OCI-LY3 (cell line): ENCODE measurements around the gene SPPL2A.

Experiments used
- H2AFZ ChIP-seq: fragments of 200-600, 300-600 bp; shearing (Covaris generic); 2 replicates; pipeline ENCODE4 v1.6.0; 2014; ENCODE audit warnings: antibody characterized with exemption, low read depth, low read length
- H3K27ac ChIP-seq: fragments of 200-600, 300-600 bp; sonication (generic); 2 replicates; pipeline ENCODE4 v1.5.1; 2014; ENCODE audit warnings: mild to moderate bottlenecking, low read length, moderate library complexity, mixed read lengths
- H3K27me3 ChIP-seq: fragments of 200-600, 300-600 bp; sonication (generic); 2 replicates; pipeline ENCODE4 v1.6.1; 2014; ENCODE audit warnings: low read depth, low read length, mixed read lengths
- H3K36me3 ChIP-seq: fragments of 200-600, 300-600 bp; sonication (generic); replicated peaks from 2 replicates; pipeline ENCODE3; 2014; ENCODE audit warnings: low read depth, low read length, mixed read lengths
- H3K4me1 ChIP-seq: fragments of 300-600, 200-600 bp; sonication (generic); 2 replicates; pipeline ENCODE4 v1.6.1; 2014; ENCODE audit warnings: low read length, mixed read lengths
- H3K4me2 ChIP-seq: fragments of 200-600, 300-600 bp; sonication (generic); 2 replicates; pipeline ENCODE4 v1.6.1; 2014; ENCODE audit warnings: low read length, mixed read lengths
- H3K4me3 ChIP-seq: fragments of 300-600, 200-600 bp; sonication (generic); 2 replicates; pipeline ENCODE4 v1.5.1; 2014; ENCODE audit warnings: antibody characterized with exemption, mild to moderate bottlenecking, low read length, moderate library complexity
- H3K79me2 ChIP-seq: fragments of 300-600, 200-600 bp; shearing (Covaris generic); 2 replicates; pipeline ENCODE4 v1.6.1; 2014; ENCODE audit warnings: mild to moderate bottlenecking, low read length, mixed read lengths
- H3K9ac ChIP-seq: fragments of 300-600, 200-600 bp; shearing (Covaris generic); 2 replicates; pipeline ENCODE4 v1.6.0; 2014; ENCODE audit warnings: mild to moderate bottlenecking, low read length, moderate library complexity
- H3K9me3 ChIP-seq: fragments of 200-600, 300-600 bp; shearing (Covaris generic); 2 replicates; pipeline ENCODE4 v1.6.1; 2014; ENCODE audit warnings: low read length, mixed read lengths; ENCODE audit not compliant: insufficient read depth
- H4K20me1 ChIP-seq: fragments of 200-600, 300-600 bp; sonication (generic); 2 replicates; pipeline ENCODE4 v1.6.1; 2016; ENCODE audit warnings: low read length, mixed read lengths; ENCODE audit not compliant: insufficient read depth
- EZH2phosphoT487 ChIP-seq: fragments of 200-600 bp; shearing (Covaris generic); IDR thresholded peaks from 2 replicates; pipeline ENCODE4 v1.6.1; 2018; ENCODE audit warnings: antibody characterized with exemption, mixed run types, low read depth
- TF ChIP-seq, protein P1 (sequence below): fragments of 200-600, 300-600 bp; sonication (generic); IDR thresholded peaks from 2 replicates; pipeline ENCODE4 v1.5.1; 2014; ENCODE audit warnings: antibody characterized with exemption, low read length, low read depth

Gene SPPL2A

DNA sequence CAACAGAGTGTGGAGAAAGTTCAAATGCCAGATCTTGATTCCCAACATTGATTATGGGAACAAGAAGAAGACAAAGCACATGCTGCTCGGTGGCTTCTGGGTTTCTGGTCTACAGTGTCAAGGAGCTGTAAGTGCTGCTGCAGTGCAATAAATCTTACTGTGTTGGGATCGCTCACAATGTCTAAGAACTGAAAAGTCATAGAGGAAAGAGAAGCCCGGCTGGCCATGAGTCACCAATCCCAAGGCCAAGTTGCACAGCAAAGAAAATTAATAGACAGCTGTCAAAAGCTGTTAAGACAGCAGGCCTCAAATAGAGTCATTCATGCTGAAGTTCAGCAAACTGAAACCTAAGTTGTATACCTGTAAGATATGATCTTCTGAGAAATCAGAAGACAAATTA is 33.2 kb upstream of the SPPL2A start:
- no peaks in the 10 kb centered on the region for H3K27me3 ChIP-seq
- no peaks in the 10 kb centered on the region for H3K79me2 ChIP-seq
- H4K20me1 ChIP-seq, result no peaks in the 10 kb centered on the region
- TF ChIP-seq EZH2phosphoT487, result no peak
- TF ChIP-seq, protein P1, sequence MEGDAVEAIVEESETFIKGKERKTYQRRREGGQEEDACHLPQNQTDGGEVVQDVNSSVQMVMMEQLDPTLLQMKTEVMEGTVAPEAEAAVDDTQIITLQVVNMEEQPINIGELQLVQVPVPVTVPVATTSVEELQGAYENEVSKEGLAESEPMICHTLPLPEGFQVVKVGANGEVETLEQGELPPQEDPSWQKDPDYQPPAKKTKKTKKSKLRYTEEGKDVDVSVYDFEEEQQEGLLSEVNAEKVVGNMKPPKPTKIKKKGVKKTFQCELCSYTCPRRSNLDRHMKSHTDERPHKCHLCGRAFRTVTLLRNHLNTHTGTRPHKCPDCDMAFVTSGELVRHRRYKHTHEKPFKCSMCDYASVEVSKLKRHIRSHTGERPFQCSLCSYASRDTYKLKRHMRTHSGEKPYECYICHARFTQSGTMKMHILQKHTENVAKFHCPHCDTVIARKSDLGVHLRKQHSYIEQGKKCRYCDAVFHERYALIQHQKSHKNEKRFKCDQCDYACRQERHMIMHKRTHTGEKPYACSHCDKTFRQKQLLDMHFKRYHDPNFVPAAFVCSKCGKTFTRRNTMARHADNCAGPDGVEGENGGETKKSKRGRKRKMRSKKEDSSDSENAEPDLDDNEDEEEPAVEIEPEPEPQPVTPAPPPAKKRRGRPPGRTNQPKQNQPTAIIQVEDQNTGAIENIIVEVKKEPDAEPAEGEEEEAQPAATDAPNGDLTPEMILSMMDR, result no peak
- H3K4me3 ChIP-seq, result no peak overlapping the region
- H3K9ac ChIP-seq, result no peak overlapping the region
- H3K27ac ChIP-seq, result no peak overlapping the region
- H3K4me2 ChIP-seq, result no peak overlapping the region
- no peaks in the 10 kb centered on the region for H3K4me1 ChIP-seq
- no peaks in the 10 kb centered on the region for H3K36me3 ChIP-seq
- H2AFZ ChIP-seq, result no peak overlapping the region
- H3K9me3 ChIP-seq, result no peaks in the 10 kb centered on the region

DNA sequence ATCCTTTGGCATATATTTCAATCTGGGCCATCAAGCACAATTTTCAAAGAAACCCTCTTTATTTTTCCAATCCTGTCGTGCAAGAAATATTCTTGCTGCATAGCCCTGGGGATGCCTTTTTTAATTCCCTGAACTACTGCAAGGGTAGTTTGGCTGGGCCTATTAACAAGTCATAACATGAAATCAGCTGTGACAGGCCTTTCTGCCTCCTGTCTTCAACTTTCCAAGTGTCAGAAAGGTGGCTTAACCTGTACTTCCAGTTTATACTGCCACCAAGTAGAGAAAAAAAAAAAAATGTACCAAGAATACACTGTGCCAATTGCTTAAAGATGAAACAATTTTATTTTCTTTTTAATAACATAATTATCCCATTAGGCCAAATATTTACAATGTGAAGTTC is 32.4 kb upstream of the SPPL2A start:
- Histone ChIP-seq H3K27ac (no peak overlapping the region), H3K9me3 (no peaks in the 10 kb centered on the region), H3K4me1 (no peaks in the 10 kb centered on the region), H3K27me3 (no peaks in the 10 kb centered on the region), H3K4me3 (no peak overlapping the region), H3K4me2 (no peak overlapping the region), H4K20me1 (no peaks in the 10 kb centered on the region), H3K9ac (no peak overlapping the region), H3K79me2 (no peaks in the 10 kb centered on the region), H3K36me3 (no peaks in the 10 kb centered on the region), H2AFZ (no peak overlapping the region)
- TF ChIP-seq, protein P1, result no peak
- no peak for TF ChIP-seq EZH2phosphoT487

DNA sequence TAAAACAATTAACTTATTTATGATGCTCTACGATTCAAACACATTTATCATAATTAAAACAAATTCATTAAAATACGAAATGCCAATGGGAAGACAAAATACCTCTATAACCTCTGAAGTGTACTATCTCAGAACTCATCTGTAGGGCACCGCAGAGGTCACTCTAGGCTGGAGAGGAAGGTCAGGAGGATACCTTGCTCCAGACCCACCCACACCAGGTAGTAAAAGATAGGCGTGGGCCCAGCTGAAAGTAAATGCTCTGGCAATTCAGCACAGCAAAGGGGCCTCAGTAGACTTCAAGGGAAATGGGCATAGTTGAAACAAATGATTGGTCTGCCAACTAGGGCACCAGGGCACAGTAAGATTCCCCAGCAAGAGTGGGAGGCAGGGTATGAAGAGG is 26.0 kb upstream of the SPPL2A start:
- H3K27me3 ChIP-seq, result no peaks in the 10 kb centered on the region
- H3K4me1 ChIP-seq, result no peaks in the 10 kb centered on the region
- no peaks in the 10 kb centered on the region for H3K9me3 ChIP-seq
- TF ChIP-seq EZH2phosphoT487, result no peak
- TF ChIP-seq, protein P1, result no peak
- H4K20me1 ChIP-seq, result no peaks in the 10 kb centered on the region
- no peak overlapping the region for H2AFZ ChIP-seq
- no peaks in the 10 kb centered on the region for H3K36me3 ChIP-seq
- no peaks in the 10 kb centered on the region for H3K79me2 ChIP-seq
- no peak overlapping the region for H3K4me3 ChIP-seq
- no peak overlapping the region for H3K27ac ChIP-seq
- no peak overlapping the region for H3K4me2 ChIP-seq
- no peak overlapping the region for H3K9ac ChIP-seq

DNA sequence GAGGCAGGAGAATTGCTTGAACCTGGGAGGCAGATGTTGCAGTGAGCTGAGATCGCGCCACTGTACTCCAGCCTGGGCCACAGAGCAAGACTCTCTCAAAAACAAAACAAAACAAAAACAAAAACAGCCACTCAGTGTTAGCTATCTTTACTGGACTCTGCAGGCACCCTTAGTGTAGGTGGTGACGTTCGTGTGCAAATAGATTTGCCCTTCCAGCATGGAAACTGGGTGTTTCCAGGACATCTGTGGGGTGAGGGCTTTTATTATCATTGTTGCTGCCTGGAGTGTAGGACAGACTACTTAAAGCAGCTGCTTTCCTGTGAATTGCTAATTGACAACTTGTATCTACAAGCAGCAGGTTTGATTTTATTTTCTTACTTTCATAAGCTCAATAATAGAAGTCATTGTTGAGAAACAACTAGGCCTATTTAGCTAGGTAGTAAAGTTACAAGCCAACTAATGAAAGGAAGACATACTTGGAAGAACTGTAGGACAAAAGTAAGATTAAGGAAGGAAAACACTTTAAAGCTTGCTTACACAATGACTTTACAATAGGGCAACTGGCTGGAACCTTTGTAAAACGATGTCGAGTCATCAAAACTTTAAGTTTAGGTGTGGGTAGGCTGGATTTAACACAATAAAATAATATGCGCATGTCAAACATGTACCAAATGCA is 25.4 kb upstream of the SPPL2A start:
- Histone ChIP-seq H3K9me3 (no peaks in the 10 kb centered on the region), H2AFZ (no peak overlapping the region), H3K4me3 (no peak overlapping the region), H4K20me1 (no peaks in the 10 kb centered on the region), H3K36me3 (no peaks in the 10 kb centered on the region), H3K9ac (no peak overlapping the region), H3K27me3 (no peaks in the 10 kb centered on the region), H3K4me1 (no peaks in the 10 kb centered on the region), H3K79me2 (no peaks in the 10 kb centered on the region), H3K27ac (no peak overlapping the region), H3K4me2 (no peak overlapping the region)
- no peak for TF ChIP-seq EZH2phosphoT487
- TF ChIP-seq, protein P1, result no peak
